Fibroblast of villous mesenchyme (primary cell): ENCODE results near the gene PKD2L2. TPM values are rescaled to one million over a fixed set of nuclear protein-coding genes. Genes with fewer than 3 reads are reported as not detected.
"Not testable (repeated sequence)": the region's sequence is repeated elsewhere in the genome, so short reads cannot be mapped to it uniquely, and the experiment has no call there.

ENCODE experiments used
- DNase-seq: peaks from one replicate; pipeline ENCODE4 v3.0.0-alpha.2; 2010; ENCODE audit warnings: low read depth
- H3K4me3 ChIP-seq: 2 replicates; pipeline ENCODE4 v1.5.1; 2011; ENCODE audit warnings: low read depth, mild to moderate bottlenecking, low read length
- CTCF ChIP-seq: IDR thresholded peaks from 2 replicates; pipeline ENCODE4 v1.5.1; 2012; ENCODE audit warnings: low read depth, mild to moderate bottlenecking, low read length; ENCODE audit not compliant: insufficient read depth
- total RNA-seq: library from RNA; depleted of rRNA; stranded (reverse); fragments of >200 nt; gene quantifications from 2 replicates; pipeline ENCODE4 v1.2.3, GENCODE V29; 2012

Gene PKD2L2
- total RNA-seq, 1 donor: not detected

- DNase-seq: no peak
- H3K4me3 ChIP-seq: no peak overlapping the region
- no peak for TF ChIP-seq CTCF
Measured at GRCh38 chr5:137945825-137946224, 56.6 kb downstream of the PKD2L2 start.

- peak overlapping the region; percentile 29 for H3K4me3 ChIP-seq
- DNase-seq: peak; percentile 98
- no peak for TF ChIP-seq CTCF
Measured at GRCh38 chr5:137954131-137954879, 65.0 kb downstream of the PKD2L2 start.

- TF ChIP-seq CTCF: no peak
- H3K4me3 ChIP-seq: no peak overlapping the region
- DNase-seq: peak; percentile 28
Measured at GRCh38 chr5:137957948-137958347, 68.7 kb downstream of the PKD2L2 start.

- no peak overlapping the region for H3K4me3 ChIP-seq
- no peak for DNase-seq
- TF ChIP-seq CTCF: no peak
Measured at GRCh38 chr5:137959488-137959887, 70.2 kb downstream of the PKD2L2 start.

GRCh38 chr5:137960141-137960540, 70.9 kb downstream of the PKD2L2 start:
- no peak overlapping the region for H3K4me3 ChIP-seq
- DNase-seq: no peak
- no peak for TF ChIP-seq CTCF

- no peak overlapping the region for H3K4me3 ChIP-seq
- no peak for DNase-seq
- no peak for TF ChIP-seq CTCF
Measured at GRCh38 chr5:137960819-137961218, 71.6 kb downstream of the PKD2L2 start.

- H3K4me3 ChIP-seq, DNase-seq: not testable (repeated sequence)
Measured at GRCh38 chr5:137970384-137970783, 81.1 kb downstream of the PKD2L2 start.
